ENCODE data around the gene MTRF1. TPM values are rescaled to one million over a fixed set of nuclear protein-coding genes. Genes with fewer than 3 reads are reported as not detected.

MTRF1 gene, protein sequence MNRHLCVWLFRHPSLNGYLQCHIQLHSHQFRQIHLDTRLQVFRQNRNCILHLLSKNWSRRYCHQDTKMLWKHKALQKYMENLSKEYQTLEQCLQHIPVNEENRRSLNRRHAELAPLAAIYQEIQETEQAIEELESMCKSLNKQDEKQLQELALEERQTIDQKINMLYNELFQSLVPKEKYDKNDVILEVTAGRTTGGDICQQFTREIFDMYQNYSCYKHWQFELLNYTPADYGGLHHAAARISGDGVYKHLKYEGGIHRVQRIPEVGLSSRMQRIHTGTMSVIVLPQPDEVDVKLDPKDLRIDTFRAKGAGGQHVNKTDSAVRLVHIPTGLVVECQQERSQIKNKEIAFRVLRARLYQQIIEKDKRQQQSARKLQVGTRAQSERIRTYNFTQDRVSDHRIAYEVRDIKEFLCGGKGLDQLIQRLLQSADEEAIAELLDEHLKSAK
- 11.5 TPM for total RNA-seq
- polyA plus RNA-seq (ENCODE audit: insufficient read depth in 1 of 8, insufficient read length in 8 of 8, low replicate concordance in 1 of 8): 10 to 100 TPM in 4 of 8 donors, 1 to 10 TPM in 4; 8.6 to 13.2 (median 9.7) TPM
- long read RNA-seq, donor 1, partial matches to known transcripts: 0 of 2 reads
- long read RNA-seq, donor 1, other reads (novel, unspliced or antisense): 0 of 2 reads
- long read RNA-seq, donor 2: 0 reads
- long read RNA-seq, donor 3, partial matches to known transcripts: 0 of 1 reads
- long read RNA-seq, donor 3, other reads (novel, unspliced or antisense): 0 of 1 reads
- long read RNA-seq, donor 4: 0 reads
- long read RNA-seq, donor 5, partial matches to known transcripts: 0 of 1 reads
- long read RNA-seq, donor 5, other reads (novel, unspliced or antisense): 0 of 1 reads
- long read RNA-seq, donor 6, partial matches to known transcripts: 0 of 1 reads
- long read RNA-seq, donor 6, other reads (novel, unspliced or antisense): 0 of 1 reads
- long read RNA-seq, donor 7, partial matches to known transcripts: 0 of 2 reads
- long read RNA-seq, donor 7, other reads (novel, unspliced or antisense): 0 of 2 reads
- long read RNA-seq, donor 8: 0 reads
- long read RNA-seq, donor 9: 0 reads
- long read RNA-seq, donor 10, partial matches to known transcripts: 0 of 1 reads
- long read RNA-seq, donor 10, other reads (novel, unspliced or antisense): 0 of 1 reads
- long read RNA-seq, donor 11: 0 reads

- Histone ChIP-seq H3K36me3 (ENCODE audit: control insufficient read depth, insufficient read depth, low read length) (peaks cover 13% of the 10 kb centered on the region), H3K27ac (ENCODE audit: low read length) (peak within 1 kb of the TSS; percentile 60), H3K4me1 (ENCODE audit: control insufficient read depth, insufficient read depth, low read length) (peaks cover 2% of the 10 kb centered on the region), H3K4me3 (ENCODE audit: low read length) (peak within 1 kb of the TSS; percentile 65), H3K27me3 (ENCODE audit: control insufficient read depth, insufficient read depth, low read length) (no peaks in the 10 kb centered on the region), H3K9me3 (replicated peaks; ENCODE audit: control insufficient read depth, low read depth, low read length) (peaks cover 9% of the 10 kb centered on the region)
- DNase-seq: peak; percentile 94
- WGBS (ENCODE audit: insufficient coverage): 0% methylated on average over 14 of the region's 32 CpGs
These were observed at the start of gene MTRF1 for GRCh38 chr13:41263261-41263971. Gene MTRF1 (minus strand): TSS chr13:41263576. CDS start chr13:41260907, 2,669 bp downstream.

DNA sequence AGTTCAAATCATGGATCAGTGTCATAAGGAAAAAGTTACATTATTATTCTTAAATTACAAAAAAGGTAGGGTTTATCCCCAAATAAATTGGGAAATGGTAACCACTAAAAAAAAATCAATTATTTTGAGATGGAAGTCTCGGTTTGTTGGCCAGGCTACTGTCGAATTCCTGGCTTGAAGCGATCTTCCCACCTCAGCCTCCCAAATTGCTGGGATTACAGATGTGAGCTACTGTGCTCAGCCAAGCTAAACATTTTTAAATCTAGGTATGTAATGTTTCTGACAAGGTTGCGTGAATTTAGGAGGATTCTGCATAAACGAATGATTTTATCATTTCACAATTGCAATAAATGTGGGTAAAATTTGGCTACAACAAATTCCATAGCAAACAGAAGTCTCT, 49.7 kb upstream of the MTRF1 start:
- DNase-seq: no peak
- WGBS (ENCODE audit: insufficient coverage): no CpG with 5 or more reads among the region's 5 CpGs
- Histone ChIP-seq H3K27ac (ENCODE audit: low read length) (no peak overlapping the region), H3K4me3 (ENCODE audit: low read length) (no peak overlapping the region), H3K27me3 (ENCODE audit: control insufficient read depth, insufficient read depth, low read length) (no peaks in the 10 kb centered on the region), H3K36me3 (ENCODE audit: control insufficient read depth, insufficient read depth, low read length) (no peaks in the 10 kb centered on the region), H3K9me3 (replicated peaks; ENCODE audit: control insufficient read depth, low read depth, low read length) (no peaks in the 10 kb centered on the region), H3K4me1 (ENCODE audit: control insufficient read depth, insufficient read depth, low read length) (peaks cover 4% of the 10 kb centered on the region)

GRCh38 chr13:41312176-41312500, 48.8 kb upstream of the MTRF1 start:
- peaks cover 4% of the 10 kb centered on the region for H3K4me1 ChIP-seq (ENCODE audit: control insufficient read depth, insufficient read depth, low read length)
- H3K27ac ChIP-seq (ENCODE audit: low read length): peak overlapping the region; percentile 98
- DNase-seq: peak; percentile 60
- no peaks in the 10 kb centered on the region for H3K36me3 ChIP-seq (ENCODE audit: control insufficient read depth, insufficient read depth, low read length)
- H3K4me3 ChIP-seq (ENCODE audit: low read length): peak overlapping the region; percentile 97
- WGBS (ENCODE audit: insufficient coverage): 0% methylated on average over 10 of the region's 11 CpGs
- H3K27me3 ChIP-seq (ENCODE audit: control insufficient read depth, insufficient read depth, low read length): no peaks in the 10 kb centered on the region
- no peaks in the 10 kb centered on the region for H3K9me3 ChIP-seq (replicated peaks; ENCODE audit: control insufficient read depth, low read depth, low read length)

DNA sequence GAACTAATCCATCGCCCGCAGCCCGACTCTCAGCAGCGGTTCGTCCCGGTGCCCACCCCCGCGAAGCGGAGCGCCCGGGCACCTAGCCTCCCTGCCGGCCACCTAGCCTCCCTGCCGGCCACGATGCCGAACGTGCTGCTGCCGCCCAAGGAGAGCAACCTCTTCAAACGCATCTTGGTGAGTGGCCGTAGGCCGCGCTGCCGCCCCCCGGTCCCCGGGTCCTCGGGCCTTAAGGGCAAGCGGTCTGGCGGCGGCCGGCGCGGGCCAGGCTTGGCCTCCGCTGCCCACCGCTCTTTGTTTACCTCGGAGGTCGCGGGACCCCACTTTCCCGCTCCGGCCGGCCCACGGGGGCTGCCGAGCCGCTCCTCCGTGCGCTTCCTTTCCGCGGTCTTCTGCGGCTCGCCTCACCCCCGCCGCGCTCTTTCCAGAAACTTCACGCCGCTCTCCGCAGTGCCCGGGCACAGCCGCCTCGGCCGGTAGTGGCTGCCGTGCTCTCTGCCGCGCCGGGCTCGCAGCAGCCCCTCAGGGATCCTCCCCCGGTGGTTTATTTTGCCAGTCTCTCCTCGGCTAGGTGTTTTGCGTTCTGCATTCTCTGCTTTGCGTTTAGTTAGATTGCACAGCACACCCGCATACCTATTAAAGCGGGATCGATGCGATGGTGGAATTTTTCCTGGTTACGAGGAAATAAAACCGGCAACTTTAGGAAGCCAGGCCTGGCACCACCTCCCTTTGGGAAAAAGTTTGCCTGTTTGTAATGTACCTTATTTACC, 48.2 kb upstream of the MTRF1 start:
- H3K27me3 ChIP-seq (ENCODE audit: control insufficient read depth, insufficient read depth, low read length): no peaks in the 10 kb centered on the region
- peak overlapping the region; percentile 97 for H3K4me3 ChIP-seq (ENCODE audit: low read length)
- WGBS (ENCODE audit: insufficient coverage): under 1% methylated on average over 68 of the region's 73 CpGs
- no peaks in the 10 kb centered on the region for H3K36me3 ChIP-seq (ENCODE audit: control insufficient read depth, insufficient read depth, low read length)
- peak; percentile 47 for DNase-seq
- H3K9me3 ChIP-seq (replicated peaks; ENCODE audit: control insufficient read depth, low read depth, low read length): no peaks in the 10 kb centered on the region
- peak overlapping the region; percentile 98 for H3K27ac ChIP-seq (ENCODE audit: low read length)
- peaks cover 4% of the 10 kb centered on the region for H3K4me1 ChIP-seq (ENCODE audit: control insufficient read depth, insufficient read depth, low read length)

DNA sequence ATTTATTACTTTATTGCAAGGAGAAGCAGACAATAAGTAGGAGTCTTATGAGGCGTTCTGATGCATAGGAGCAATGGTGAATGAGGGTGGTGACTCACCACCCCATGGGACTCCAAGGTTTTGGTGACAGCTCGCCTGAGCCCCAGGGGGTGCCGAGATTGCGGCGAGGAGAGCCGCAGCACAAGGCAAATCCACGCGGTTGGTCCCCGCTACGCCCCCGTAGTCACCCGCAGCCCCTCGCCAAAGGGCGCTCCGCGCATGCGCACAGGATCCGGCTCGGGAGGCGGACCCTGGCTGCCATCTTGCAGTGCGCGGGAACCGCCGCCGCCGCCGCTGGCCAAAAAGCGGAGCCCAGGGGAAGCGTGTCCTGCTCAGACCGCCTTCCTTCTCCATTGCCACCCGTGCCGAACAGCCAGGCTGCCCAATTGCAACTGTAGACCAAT, 47.6 kb upstream of the MTRF1 start, which contains the start of gene NAA16:
TSS of gene NAA16 (plus strand) at position 305 of the 443 bp plus-strand sequence. CDS start 262 bp downstream, outside the sequence.
- peak within 1 kb of the TSS; percentile 97 for H3K4me3 ChIP-seq (ENCODE audit: low read length)
- peak; percentile 96 for DNase-seq
- under 1% methylated on average over 32 of the region's 32 CpGs for WGBS (ENCODE audit: insufficient coverage)
- H3K27ac ChIP-seq (ENCODE audit: low read length): peak within 1 kb of the TSS; percentile 98
- H3K4me1 ChIP-seq (ENCODE audit: control insufficient read depth, insufficient read depth, low read length): peaks cover 4% of the 10 kb centered on the region
- no peaks in the 10 kb centered on the region for H3K9me3 ChIP-seq (replicated peaks; ENCODE audit: control insufficient read depth, low read depth, low read length)
- no peaks in the 10 kb centered on the region for H3K36me3 ChIP-seq (ENCODE audit: control insufficient read depth, insufficient read depth, low read length)
- no peaks in the 10 kb centered on the region for H3K27me3 ChIP-seq (ENCODE audit: control insufficient read depth, insufficient read depth, low read length)

DNA sequence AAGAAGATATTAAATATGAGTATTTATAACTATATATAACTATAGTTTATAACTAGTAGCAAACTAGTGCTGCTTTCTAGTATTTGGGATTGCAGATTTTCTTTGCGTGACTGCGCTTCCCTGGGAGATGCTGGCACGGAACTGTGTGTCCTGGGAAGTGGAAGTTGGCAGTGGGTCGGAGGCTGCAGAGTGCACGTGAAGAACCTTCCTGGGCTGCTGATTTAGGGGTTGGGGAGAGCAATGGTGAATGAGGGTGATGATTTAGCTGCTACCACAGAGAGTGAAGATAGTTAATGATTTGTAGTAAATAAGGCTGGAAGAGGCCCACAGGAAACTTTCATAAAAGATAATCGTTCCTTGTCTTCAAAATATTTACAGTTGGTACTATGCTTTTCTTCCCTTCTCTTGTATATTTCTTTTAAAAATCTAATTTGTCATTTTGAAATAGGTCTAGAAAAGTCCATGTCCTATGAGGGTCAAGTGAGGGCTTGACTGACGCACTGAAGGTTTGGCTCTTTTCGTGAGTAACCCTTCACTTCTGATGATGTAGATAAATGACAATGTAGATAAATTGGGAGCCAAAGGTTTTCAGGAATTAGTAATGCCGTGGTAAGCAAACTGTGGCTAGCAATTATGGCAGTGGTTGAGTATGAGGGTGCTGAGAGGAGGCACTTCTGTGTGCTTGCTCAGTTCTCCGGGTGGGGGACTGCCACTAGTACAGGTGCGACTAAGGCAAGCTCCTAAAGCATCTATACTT, 44.7 kb upstream of the MTRF1 start:
- Histone ChIP-seq H3K27me3 (ENCODE audit: control insufficient read depth, insufficient read depth, low read length) (no peaks in the 10 kb centered on the region), H3K27ac (ENCODE audit: low read length) (no peak overlapping the region), H3K36me3 (ENCODE audit: control insufficient read depth, insufficient read depth, low read length) (no peaks in the 10 kb centered on the region), H3K9me3 (replicated peaks; ENCODE audit: control insufficient read depth, low read depth, low read length) (no peaks in the 10 kb centered on the region), H3K4me1 (ENCODE audit: control insufficient read depth, insufficient read depth, low read length) (peaks cover under 1% of the 10 kb centered on the region), H3K4me3 (ENCODE audit: low read length) (no peak overlapping the region)
- 97% methylated on average over 7 of the region's 11 CpGs for WGBS (ENCODE audit: insufficient coverage)
- DNase-seq: no peak

DNA sequence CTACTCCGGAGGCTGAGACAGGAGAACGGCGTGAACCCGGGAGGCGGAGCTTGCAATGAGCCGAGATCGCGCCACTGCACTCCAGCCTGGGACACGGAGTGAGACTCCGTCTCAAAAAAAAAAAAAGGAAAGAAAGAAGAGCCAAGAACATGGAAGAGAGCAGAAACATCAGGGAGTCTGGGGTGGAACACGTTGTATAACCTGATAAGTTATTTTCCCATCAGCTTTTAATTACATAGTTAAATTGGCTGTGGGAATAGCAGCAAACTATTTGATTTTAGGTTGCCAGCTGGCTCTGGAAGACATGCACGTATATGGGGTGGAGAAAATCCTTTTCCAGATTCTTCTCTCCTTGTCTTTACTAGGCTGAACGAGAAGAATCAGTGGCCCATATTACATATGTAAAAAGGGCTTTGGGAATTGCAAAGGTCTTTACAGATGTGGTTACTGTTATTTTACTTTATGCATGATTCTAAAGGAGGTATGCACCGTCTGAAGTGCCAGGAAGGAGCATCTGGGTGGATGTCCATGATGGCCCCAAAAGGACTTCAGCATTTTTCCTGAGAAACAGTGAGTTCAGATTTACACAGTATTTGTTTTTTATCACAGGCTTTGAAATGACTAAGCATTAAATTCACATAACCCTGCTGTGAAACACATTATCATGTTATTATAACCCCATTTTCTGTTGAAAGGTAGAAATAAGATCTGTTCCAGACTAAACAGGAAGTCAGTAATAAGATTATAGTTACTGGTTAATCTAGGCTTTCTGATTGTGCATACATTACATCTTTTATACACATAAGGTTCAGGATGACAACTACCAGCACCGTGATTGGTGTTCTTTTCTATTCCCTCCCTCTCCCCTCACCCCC, 43.1 kb upstream of the MTRF1 start:
- Histone ChIP-seq H3K4me3 (ENCODE audit: low read length) (no peak overlapping the region), H3K27ac (ENCODE audit: low read length) (no peak overlapping the region), H3K27me3 (ENCODE audit: control insufficient read depth, insufficient read depth, low read length) (no peaks in the 10 kb centered on the region), H3K36me3 (ENCODE audit: control insufficient read depth, insufficient read depth, low read length) (no peaks in the 10 kb centered on the region), H3K4me1 (ENCODE audit: control insufficient read depth, insufficient read depth, low read length) (no peaks in the 10 kb centered on the region), H3K9me3 (replicated peaks; ENCODE audit: control insufficient read depth, low read depth, low read length) (no peaks in the 10 kb centered on the region)
- peak; percentile 17 for DNase-seq
- WGBS (ENCODE audit: insufficient coverage): 59% methylated on average over 10 of the region's 15 CpGs

DNA sequence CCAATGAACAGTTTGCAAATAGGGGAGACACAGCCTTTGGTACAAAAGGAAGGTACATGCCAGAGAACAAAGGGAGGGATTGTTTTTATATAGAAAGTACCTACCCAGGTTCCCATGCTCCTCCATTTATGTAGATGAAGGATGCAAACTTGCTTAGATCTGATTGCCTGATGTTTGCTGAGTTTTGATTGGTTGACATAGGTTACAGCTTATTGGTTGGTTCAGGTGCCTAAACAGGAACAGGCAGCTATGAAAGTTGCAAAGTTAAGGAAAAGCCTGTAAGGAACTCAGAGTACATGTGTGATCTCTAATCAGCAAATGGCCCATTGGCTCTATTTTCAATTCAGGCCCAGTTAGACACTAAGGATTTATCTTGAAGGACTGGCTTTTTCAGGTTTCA, 41.2 kb upstream of the MTRF1 start:
- Histone ChIP-seq H3K27me3 (ENCODE audit: control insufficient read depth, insufficient read depth, low read length) (no peaks in the 10 kb centered on the region), H3K4me3 (ENCODE audit: low read length) (no peak overlapping the region), H3K36me3 (ENCODE audit: control insufficient read depth, insufficient read depth, low read length) (no peaks in the 10 kb centered on the region), H3K4me1 (ENCODE audit: control insufficient read depth, insufficient read depth, low read length) (no peaks in the 10 kb centered on the region), H3K9me3 (replicated peaks; ENCODE audit: control insufficient read depth, low read depth, low read length) (no peaks in the 10 kb centered on the region), H3K27ac (ENCODE audit: low read length) (no peak overlapping the region)
- no peak for DNase-seq

Data from muscle of leg (tissue), 16 donors.